Uterus (tissue), 4 donors: ENCODE data around the gene RAX2. TPM values are rescaled to one million over a fixed set of nuclear protein-coding genes. Genes with fewer than 3 reads are reported as not detected.

Experiments used
- DNase-seq, 2 donors: peaks; one replicate each; pipeline ENCODE4 v3.0.0-alpha.2; 2019 to 2020
- H3K27ac ChIP-seq, 2 donors: fragments of 200-600 bp; sonication (generic); 1 replicate in 1 of 2; 2 replicates in 1 of 2; pipeline ENCODE4 v1.5.1; 2016 to 2018
- H3K27me3 ChIP-seq, 2 donors: fragments of 200-600 bp; sonication (generic); one replicate each; pipeline ENCODE4 v1.5.1; 2018 to 2019; ENCODE audit warnings: control low read depth in 1 of 2
- H3K36me3 ChIP-seq, 2 donors: fragments of 200-600 bp; sonication (generic); one replicate each; pipeline ENCODE4 v1.5.1; 2019; ENCODE audit warnings: control low read depth in 1 of 2
- H3K4me1 ChIP-seq, 2 donors: fragments of 200-600 bp; sonication (generic); one replicate each; pipeline ENCODE4 v1.5.1; 2018 to 2019; ENCODE audit warnings: control low read depth in 1 of 2
- H3K4me3 ChIP-seq, 2 donors: fragments of 200-600 bp; sonication (generic); 1 replicate in 1 of 2; 2 replicates in 1 of 2; pipeline ENCODE4 v1.5.1; 2018 to 2019; ENCODE audit warnings: mild to moderate bottlenecking in 1 of 2
- H3K9me3 ChIP-seq, 2 donors: fragments of 200-600 bp; sonication (generic); one replicate each; pipeline ENCODE4 v1.5.1; 2019; ENCODE audit warnings: control low read depth in 1 of 2
- POLR2A ChIP-seq, 2 donors: fragments of 450-650 bp; IDR thresholded peaks; one replicate each; pipeline ENCODE4 v1.6.1; 2016; ENCODE audit warnings: antibody characterized with exemption in 2 of 2, mild to moderate bottlenecking in 1 of 2, moderate library complexity in 1 of 2
- intact Hi-C: fragments of 100-400 bp; cut with DNase I; formaldehyde crosslinking; loops from one replicate; pipeline ENCODE4 v1.15.1; 2023; ENCODE audit warnings: low total_unique reads
- total RNA-seq, 4 donors: library from RNA; depleted of rRNA in 3 of 4; stranded (reverse); fragments of >200 nt in 3 of 4; gene quantifications; one replicate each; pipeline versions ENCODE4 v1.1.0 to v1.2.4, GENCODE V29; 2014 to 2023
- TF ChIP-seq, protein P1 (sequence below), 4 experiments: fragments of 200-600 bp in 2 of 4; fragments of 450-650 bp in 2 of 4; sonication (generic) in 2 of 4; IDR thresholded peaks; one replicate each; pipeline ENCODE4 v1.5.1; 2016 to 2019; ENCODE audit warnings: antibody characterized with exemption in 4 of 4, mild to moderate bottlenecking in 2 of 4, moderate library complexity in 1 of 4
- donor health status: DM: yes; HTN: yes; CAD: no.

Gene RAX2
- total RNA-seq, 4 donors from 2014 or later = 0.14 to 4.3 TPM; not detected in 2

DNA sequence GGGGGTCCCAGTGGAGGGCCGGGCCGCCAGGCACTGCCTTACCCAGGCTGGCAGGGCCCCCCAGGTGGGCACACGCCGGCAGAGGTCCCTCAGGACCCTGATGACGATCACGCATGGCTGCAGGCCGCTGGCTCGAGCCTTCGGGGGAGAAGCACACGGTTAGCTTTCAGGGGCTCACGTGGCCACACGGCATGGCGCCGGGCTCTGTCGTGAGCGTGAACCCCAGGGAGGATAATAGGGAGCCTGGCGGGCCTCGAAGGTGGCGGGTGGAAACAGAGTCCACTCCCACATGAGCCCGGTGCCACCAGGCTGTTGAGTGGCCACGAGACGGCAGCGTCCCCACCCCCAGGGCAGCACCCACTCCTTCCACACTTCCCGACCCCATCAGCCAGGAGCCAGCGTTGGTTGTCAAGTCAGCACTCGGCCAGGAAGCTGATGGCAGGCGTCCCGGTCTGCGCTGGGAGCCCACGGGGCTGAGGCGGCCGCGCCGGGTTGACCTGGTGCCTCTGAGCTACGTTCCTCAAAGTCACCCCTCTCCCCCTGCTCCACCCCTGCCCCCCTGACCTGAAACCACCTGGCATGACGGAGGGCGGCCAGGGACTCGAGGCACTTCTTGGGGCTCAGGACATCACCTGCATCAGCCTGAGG is 38.8 kb upstream of the RAX2 start:
- Histone ChIP-seq H3K27me3 (no peaks in the 10 kb centered on the region), H3K36me3 (no peaks in the 10 kb centered on the region), H3K27ac (no peak overlapping the region), H3K4me1 (no peaks in the 10 kb centered on the region), H3K9me3 (no peaks in the 10 kb centered on the region), H3K4me3 (no peak overlapping the region)
- no peak for TF ChIP-seq POLR2A (IDR thresholded peaks at IDR 0.05)
- TF ChIP-seq, protein P1, sequence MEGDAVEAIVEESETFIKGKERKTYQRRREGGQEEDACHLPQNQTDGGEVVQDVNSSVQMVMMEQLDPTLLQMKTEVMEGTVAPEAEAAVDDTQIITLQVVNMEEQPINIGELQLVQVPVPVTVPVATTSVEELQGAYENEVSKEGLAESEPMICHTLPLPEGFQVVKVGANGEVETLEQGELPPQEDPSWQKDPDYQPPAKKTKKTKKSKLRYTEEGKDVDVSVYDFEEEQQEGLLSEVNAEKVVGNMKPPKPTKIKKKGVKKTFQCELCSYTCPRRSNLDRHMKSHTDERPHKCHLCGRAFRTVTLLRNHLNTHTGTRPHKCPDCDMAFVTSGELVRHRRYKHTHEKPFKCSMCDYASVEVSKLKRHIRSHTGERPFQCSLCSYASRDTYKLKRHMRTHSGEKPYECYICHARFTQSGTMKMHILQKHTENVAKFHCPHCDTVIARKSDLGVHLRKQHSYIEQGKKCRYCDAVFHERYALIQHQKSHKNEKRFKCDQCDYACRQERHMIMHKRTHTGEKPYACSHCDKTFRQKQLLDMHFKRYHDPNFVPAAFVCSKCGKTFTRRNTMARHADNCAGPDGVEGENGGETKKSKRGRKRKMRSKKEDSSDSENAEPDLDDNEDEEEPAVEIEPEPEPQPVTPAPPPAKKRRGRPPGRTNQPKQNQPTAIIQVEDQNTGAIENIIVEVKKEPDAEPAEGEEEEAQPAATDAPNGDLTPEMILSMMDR (IDR thresholded peaks at IDR 0.05) = no peak
- DNase-seq = no peak
- intact Hi-C loops = no loop called here

DNA sequence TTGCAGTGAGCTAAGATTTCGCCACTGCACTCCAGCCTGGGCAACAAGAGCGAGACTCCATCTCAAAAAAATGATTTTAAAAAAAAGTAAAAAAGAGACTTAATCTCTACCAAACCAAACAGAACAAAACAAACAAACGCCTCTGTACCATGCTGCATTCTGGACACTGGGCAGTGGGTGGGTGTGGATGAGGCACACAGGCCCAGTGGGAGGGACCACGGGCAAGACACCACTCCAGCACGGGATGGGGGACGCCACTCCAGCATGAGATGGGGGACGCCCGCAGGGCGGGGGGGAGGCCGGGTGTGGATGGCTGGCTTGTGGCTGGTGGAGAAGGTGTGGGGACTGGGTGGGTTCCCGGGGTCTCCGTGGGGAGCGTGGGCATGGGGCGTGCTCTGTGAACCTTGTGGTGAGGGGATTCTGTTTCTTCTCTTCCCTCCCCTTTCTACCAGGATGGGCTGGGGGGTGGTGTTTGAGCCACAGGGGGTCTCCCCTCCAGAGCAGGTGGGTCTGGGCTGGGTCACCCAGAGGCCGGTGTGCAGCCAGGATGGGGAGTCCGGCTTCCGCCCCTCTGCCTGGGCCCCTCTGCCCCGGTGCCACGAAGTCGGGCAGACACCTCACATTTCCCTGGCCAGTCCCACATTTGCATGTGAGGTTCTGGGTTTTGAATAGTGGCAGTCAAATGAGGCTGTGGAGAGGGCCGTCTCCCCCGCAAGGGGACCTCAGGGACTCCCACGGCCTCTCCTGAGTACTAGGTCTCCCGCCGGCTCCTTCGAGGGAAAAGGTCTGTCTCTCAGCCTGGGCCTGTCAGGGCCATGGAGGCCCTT is 38.1 kb upstream of the RAX2 start:
- intact Hi-C loops = no loop called here
- no peaks in the 10 kb centered on the region for H3K4me1 ChIP-seq
- H3K9me3 ChIP-seq = no peaks in the 10 kb centered on the region
- H3K36me3 ChIP-seq = no peaks in the 10 kb centered on the region
- no peak overlapping the region for H3K4me3 ChIP-seq
- TF ChIP-seq POLR2A (IDR thresholded peaks at IDR 0.05) = no peak
- TF ChIP-seq, protein P1 (IDR thresholded peaks at IDR 0.05) = no peak
- no peak for DNase-seq
- no peaks in the 10 kb centered on the region for H3K27me3 ChIP-seq
- no peak overlapping the region for H3K27ac ChIP-seq

DNA sequence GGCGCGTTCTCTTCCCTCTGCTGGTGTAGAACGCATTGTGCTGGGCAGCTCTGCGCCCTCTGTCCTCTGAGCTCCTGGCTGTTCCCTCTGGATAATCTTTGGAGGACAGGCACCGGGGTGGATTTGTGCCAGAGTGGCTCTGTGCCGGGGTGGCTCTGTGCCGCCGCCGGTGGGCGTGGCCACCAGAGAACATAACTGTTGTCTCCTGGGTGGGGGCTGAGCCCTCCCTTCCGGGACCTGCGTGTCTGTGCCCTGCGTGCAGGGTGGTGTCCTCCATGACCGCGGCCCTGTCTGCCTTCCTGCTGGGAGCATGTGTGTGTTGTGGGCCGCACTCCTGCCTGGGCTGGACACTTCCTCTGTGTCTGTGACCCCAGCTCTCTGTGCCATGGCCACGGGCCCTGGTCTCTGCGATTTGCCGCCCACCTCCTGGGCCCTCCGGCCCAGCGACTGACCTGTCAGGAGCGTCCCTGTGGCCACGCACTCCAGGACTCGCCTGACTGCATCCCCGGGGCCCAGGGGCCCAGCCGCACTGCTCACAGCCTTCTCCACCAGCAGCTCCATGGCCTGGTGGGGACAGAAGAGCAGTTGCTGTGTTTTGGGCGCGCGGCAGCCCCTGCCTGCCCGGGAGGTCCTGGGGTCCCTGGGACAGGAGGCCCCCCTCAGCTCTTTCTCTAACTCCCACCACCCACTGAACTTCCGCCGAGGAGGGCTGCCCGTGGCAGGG is 36.6 kb upstream of the RAX2 start:
- Histone ChIP-seq H3K27ac (no peak overlapping the region), H3K9me3 (no peaks in the 10 kb centered on the region), H3K4me3 (no peak overlapping the region), H3K36me3 (no peaks in the 10 kb centered on the region), H3K4me1 (no peaks in the 10 kb centered on the region), H3K27me3 (no peaks in the 10 kb centered on the region)
- DNase-seq = no peak
- intact Hi-C loops = no loop called here
- no peak for TF ChIP-seq POLR2A (IDR thresholded peaks at IDR 0.05)
- TF ChIP-seq, protein P1 (IDR thresholded peaks at IDR 0.05) = no peak

DNA sequence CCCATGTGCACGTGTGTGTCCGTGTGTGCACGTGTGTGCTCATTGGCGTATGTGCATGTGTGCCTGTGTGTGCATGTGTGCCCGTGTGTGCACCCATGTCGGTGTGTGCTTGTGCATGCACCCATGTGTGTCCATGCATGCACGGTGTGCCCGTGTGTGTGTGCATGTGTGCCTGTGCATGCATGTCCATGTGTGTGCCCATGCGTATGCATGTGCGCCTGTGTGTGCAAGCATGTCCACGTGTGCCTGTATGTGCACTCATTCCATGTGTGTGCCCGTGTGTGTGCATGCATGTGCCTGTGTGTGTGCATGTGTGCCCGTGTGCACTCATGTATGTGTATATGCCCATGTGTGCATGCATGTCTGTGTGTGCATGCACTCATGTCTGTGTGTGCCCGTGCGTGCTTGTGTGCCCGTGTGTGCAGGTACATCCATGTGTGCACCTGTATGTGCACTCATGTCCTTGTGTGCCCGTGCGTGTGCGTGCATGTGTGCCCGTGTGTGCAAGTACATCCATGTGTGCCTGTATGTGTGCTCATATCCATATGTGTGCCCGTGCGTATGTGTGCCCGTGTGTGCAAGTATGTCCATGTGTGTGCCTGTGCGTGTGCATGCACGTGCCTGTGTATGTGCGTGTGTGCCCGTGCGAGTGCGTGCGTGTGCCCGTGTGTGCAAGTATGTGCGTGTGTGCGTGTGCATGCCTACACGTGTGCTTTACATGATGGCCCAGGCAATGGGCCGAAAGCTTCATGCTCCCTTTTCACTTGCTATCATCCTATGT is 35.7 kb upstream of the RAX2 start:
- no peaks in the 10 kb centered on the region for H3K4me1 ChIP-seq
- no peak overlapping the region for H3K4me3 ChIP-seq
- H3K9me3 ChIP-seq = no peaks in the 10 kb centered on the region
- H3K36me3 ChIP-seq = no peaks in the 10 kb centered on the region
- no peaks in the 10 kb centered on the region for H3K27me3 ChIP-seq
- no peak overlapping the region for H3K27ac ChIP-seq
- intact Hi-C loops = no loop called here
- no peak for TF ChIP-seq POLR2A (IDR thresholded peaks at IDR 0.05)
- TF ChIP-seq, protein P1 (IDR thresholded peaks at IDR 0.05) = no peak
- DNase-seq = no peak
